HG02642 (cell line): ENCODE data around the gene NWD2.
"Not testable (repeated sequence)": the region's sequence is repeated elsewhere in the genome, so short reads cannot be mapped to it uniquely, and the experiment has no call there.

ENCODE experiments used
- ATAC-seq: cut with Tn5 transposase; IDR thresholded peaks from one replicate; pipeline ENCODE4 v1.9.1; 2021; ENCODE audit warnings: mild to moderate bottlenecking; ENCODE audit not compliant: unreplicated experiment, poor library complexity

NWD2 gene

GRCh38 chr4:37389366-37389765 lies 144.8 kb downstream of the NWD2 start:
- no peak for ATAC-seq

DNA sequence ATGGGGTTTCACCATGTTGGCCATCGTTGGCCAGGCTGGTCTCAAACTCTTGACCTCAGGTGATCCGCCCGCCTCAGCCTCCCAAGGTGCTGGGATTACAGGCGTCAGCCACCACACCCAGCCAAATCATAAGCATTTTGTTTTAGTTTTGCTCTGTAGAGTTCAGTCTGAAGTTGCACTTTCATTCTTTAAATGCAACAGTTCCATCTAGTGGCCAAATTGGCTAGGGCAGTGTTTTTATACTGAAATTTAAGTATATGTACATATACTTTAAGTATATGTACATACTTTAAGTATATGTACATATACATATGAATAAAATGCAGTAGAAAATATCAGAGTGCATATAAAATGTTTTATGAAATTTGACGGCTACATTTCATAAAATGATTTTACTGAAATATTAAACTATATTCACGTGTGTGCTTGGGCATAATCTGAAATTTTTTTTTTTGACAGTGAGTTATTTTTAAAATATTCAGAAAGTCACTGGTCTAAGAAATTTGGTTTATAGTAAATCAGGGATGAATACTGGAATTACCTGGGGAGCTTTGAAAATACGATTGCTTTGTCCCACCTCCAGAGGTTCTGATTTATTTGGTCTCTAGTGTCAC lies 145.5 kb downstream of the NWD2 start:
- peak; percentile 66 for ATAC-seq

DNA sequence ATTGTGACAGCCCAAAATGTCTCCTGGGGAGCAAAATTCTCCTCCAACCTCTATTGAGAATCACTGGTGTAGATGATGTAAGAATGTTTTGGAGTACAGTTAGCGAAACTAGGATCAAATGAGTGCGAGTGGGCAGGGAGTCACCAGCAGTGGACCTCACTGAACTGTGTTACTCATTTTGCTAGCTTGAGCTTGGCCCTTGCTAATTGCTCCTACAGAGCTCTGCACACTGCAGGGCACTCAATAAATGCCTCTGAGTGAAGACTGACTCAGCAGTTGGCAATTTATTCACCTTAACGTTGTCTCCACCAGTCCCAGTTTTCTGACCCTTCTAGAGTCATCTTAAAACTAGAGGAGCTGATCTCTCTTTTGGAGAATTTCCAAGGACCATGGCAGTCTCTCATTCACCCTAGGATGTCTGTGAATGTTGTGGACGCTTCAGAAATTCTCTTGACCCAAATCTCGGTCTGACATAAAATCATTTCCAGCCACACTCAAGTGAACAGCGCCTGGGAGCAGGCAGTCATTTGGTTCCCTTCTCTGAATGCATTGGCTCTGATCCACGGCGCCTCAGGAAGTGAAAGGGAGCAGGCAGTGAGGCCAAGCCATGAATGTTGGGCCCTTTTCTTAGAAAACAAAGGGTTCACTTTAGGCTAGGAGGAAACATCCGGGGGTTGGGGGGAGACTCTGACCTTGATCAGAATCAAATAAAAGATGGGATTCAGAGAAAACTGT lies 148.1 kb downstream of the NWD2 start:
- ATAC-seq: peak; percentile 30

- ATAC-seq: no peak
Measured at GRCh38 chr4:37393321-37393720, 148.8 kb downstream of the NWD2 start.

- peak; percentile 41 for ATAC-seq
Measured at GRCh38 chr4:37393889-37394288, 149.3 kb downstream of the NWD2 start.

DNA sequence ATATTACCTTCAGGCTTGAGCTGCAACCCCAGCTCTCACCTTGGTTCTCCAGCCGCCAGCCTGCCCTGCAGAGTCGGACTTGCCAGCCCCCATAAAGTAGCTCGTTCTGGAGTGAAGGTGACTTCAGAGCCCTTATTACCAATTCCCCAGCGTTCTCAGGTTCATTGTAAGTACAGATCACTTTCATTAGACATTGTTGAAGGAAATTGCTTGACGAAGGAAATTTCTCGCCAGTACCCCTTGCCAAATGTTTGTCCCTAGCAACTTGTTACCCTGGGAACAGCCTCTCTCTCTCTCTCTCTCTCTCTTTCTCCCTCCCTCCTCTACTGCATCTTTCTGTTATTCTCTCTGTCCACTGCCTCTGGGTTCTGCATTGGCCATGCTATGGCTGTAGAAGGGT lies 153.0 kb downstream of the NWD2 start:
- ATAC-seq: no peak

DNA sequence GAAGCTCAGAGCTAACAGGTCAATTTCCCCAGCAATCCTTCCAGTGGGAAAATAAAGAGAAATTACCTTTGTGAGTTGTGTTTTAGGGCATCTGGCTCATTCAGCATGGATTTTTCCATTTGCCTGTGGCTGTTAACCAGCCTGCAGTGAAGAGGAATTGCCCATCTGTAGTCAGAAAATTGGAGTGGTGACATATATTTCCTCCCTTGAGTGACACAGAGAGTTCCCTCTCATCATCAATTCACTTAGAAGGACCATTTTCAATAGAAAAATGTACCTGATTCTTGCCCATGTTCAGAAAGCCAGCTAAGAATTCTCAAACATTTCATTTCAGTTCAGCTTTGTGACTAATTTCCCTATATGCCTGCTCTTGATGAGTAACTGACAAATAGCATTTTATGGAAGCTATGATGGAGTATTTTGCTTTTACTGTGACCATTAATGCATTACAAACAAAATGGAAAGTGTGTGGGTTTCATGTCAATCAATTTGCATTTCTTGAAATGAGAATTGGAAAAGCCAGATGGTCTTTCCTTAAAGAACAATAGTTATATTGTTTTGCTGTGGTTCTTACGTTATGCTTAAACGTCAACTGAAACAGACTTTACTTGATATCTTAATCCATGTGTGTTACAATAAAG lies 155.8 kb downstream of the NWD2 start:
- ATAC-seq: peak; percentile 84

- not testable (repeated sequence) for ATAC-seq
Measured at GRCh38 chr4:37407938-37408826, 163.6 kb downstream of the NWD2 start.

DNA sequence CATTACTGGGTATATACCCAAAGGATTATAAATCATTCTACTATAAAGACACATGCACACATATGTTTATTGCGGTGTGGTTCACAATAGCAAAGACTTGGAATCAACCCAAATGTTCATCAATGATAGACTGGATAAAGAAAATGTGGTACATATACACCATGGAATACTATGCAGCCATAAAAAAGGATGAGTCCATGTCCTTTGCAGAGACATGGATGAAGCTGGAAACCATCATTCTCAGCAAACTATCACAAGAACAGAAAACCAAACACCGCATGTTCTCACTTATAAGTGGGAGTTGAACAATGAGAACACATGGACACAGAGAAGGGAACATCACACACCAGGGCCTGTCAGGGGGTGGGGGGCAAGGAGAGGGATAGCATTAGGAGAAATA lies 169.1 kb downstream of the NWD2 start:
- not testable (repeated sequence) for ATAC-seq

GRCh38 chr4:37415845-37416369 lies 171.4 kb downstream of the NWD2 start:
- ATAC-seq: no peak

DNA sequence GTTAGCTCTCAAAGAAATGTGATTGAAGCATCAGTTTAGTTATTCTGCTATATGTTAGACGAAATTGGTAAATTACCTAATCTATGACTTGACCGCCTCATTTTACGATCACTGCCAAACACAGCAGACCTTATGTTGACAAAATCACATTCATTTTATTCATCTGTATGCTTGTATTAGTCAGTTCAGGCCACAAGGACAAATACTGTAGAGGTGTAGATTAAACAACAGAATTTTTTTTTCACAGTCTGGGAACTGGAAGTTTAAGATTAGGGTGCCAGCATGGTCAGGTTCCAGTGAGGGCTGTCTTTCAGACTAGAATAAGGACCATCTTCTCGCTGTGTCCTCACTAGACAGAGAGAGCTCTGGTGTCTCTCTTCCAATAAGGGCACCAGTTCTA lies 177.1 kb downstream of the NWD2 start:
- ATAC-seq: no peak

DNA sequence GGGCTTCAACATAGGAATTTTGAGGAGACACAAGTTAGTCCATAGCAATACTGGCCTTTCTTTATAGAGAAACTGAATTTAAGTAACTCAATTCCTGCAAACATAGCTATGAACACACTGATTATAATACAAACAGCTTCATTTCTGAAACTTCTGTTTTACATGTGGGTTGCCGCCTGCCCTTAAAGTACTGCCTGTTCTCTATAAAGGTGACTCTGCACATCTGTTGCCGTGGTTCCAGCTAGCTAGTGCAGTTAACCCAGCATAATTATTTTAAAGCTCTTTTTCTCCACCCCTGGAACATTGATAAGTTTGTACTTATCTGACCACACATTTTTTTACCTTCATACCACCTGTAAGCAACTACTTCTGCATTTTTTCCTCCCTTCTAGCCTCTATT lies 177.6 kb downstream of the NWD2 start:
- ATAC-seq: no peak

DNA sequence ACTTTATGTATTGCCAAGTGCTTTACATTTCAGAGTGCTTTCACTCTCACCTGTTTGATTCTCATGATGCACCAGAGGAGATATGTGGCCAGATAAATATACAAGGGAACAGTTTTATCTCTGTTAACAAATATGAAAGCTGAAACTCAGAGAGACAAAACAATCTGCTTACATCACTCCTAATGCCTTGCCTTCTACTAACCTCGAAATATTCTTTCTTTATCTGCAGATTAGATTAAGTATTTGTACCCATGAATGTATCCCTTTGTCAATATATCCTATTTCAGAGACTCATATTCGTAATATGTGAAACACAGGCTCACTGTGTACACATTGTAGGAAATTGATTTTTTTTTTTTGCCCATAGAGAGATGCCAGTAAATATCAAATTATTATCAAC lies 178.1 kb downstream of the NWD2 start:
- ATAC-seq: no peak

DNA sequence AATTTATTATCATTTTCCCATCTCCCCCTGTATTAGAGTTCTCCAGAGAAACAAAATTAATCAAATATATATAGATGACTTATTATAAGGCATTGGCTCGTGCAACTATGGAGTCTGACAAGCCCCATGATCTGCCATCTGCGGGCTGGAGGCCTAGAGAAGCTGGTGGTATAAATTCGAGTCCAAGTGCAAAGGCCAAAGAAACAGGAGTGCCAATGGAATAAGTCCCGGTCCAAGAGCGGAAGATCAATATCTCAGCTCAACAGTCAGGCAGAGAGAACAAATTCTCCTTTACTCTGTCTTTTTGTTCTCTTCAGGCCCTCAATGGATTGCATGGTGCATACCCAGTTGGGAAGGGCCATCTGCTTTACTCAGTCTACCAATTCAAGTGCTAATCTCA lies 178.8 kb downstream of the NWD2 start:
- ATAC-seq: no peak

DNA sequence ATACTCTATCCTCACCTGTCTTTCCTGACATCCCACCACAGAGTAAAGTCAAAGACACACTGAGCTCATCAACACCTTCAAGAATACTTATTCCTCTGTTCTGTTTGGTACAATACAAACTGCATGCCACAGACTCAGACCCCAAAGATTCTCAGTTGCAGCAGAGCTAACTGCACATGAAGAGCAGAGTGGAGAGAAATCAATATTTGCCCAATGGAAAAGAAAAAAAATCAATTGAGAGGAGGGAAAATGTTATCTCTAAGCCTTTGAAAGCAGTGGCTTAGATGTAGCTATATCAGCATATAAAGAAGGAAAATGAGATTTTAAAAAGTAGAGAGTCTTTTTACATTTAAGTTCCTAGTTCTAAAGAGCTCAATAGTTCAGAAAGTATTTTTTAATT lies 180.2 kb downstream of the NWD2 start:
- ATAC-seq: no peak

DNA sequence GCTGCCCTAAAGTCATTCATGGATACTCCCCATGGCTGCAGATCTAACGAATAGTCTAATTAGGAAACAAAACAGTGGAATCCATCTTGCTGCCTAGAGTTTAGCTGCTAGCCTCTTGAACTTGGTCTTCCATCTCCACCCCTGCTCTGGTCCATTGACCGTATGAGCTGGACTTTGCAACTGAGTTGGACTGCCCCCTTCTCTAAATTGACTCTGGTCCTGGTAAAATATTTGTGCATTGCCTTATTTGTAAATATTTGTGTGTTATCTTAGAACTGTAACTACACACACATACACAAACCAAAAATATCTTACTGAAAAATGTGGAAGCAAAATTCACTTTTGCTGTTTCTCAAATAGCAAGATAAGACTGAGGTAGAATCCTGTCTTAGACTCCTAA lies 181.3 kb downstream of the NWD2 start:
- ATAC-seq: no peak

- no peak for ATAC-seq
Measured at GRCh38 chr4:37427193-37427592, 182.7 kb downstream of the NWD2 start.

- ATAC-seq: no peak
Measured at GRCh38 chr4:37429906-37430305, 185.4 kb downstream of the NWD2 start.

DNA sequence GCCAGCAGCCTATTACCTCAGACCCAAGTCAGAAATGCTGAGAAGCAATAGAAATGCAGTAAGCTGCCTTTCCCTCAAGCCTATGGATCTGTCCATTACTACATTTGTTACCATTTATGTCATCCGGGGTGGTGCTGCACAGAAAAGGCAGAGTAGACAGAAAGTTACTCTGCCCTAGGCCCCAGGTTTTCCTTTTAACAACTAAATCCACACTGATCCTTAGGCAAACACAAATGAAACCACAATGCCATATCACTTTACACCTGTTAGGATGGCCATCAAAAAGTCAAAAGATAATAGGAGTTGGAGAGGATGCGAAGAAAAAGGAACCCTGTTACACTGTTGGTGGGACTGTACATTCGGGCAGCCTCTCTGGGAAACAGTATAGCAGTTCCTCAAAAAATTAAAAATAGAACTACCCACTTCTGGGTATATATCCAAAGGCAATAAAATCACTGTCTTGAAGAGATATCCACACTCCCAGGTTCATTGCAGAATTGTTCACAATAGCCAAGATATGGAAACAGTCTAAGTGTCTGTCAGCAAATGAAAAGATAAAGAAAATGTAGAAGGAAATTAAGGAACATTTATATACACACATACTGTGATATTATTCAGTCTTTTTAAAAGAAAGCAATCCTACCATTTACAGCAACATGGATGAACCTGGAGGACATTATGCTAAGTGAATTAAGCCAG lies 186.3 kb downstream of the NWD2 start:
- ATAC-seq: no peak

GRCh38 chr4:37431417-37431743 lies 186.8 kb downstream of the NWD2 start:
- ATAC-seq: no peak
